Measurements from ENCODE around the gene CORO1C. TPM values are rescaled to one million over a fixed set of nuclear protein-coding genes. Genes with fewer than 3 reads are reported as not detected.

The CORO1C gene
- polyA plus RNA-seq, 3 donors from 2014 or later, result 31.8 to 80.0 (median 32.1) TPM

GRCh38 chr12:108609537-108610335 is 121.6 kb downstream of the CORO1C start:
- DNase-seq, result no peak
- Mint-ChIP-seq H3K9me3 (no peaks in the 10 kb centered on the region), H3K4me3 (no peak overlapping the region), H3K27ac (no peak overlapping the region), H3K4me1 (peaks cover 12 to 19% of the 10 kb centered on the region in 2 donors), H3K36me3 (no peaks in the 10 kb centered on the region), H3K27me3 (ENCODE audit: low read depth in 3 of 3) (peaks cover 2 to 11% (median 7%) of the 10 kb centered on the region in 3 donors)

GRCh38 chr12:108608616-108609015 is 122.7 kb downstream of the CORO1C start:
- Mint-ChIP-seq H3K4me3 (no peak overlapping the region), H3K27ac (no peak overlapping the region), H3K36me3 (no peaks in the 10 kb centered on the region), H3K4me1 (peaks cover 12 to 13% of the 10 kb centered on the region in 2 donors), H3K27me3 (ENCODE audit: low read depth in 3 of 3) (peaks cover 3 to 15% (median 7%) of the 10 kb centered on the region in 3 donors), H3K9me3 (no peaks in the 10 kb centered on the region)
- DNase-seq, result no peak

DNA sequence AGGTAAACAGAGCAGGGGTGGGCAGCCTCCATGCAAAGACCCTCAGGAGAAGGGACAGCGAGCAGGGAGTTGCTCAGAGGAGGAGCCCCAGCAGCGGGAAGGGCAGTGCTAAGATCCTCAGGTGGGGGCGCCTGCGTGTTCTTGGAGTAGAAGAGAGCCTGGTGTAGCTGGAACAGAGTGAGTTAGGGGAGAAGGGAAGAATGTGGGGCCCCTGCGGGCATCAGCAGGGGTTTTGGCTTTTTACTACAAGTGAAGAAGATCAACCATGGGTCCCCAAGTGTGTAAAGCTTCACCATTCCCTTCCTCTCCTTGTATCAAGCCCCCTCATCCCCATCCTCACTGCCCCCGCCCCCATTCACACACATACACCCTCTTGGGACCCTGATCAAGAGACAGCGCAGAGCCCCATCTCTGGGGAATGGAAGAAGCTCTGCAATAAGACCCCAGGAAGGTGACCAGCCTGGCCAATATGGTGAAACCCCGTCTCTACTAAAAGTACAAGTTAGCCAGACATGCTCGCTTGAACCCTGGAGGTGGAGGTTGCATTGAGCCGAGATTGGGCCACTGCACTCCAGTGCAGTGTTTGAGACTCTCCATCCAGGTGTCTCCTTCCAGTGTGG is 123.2 kb downstream of the CORO1C start:
- Mint-ChIP-seq H3K4me1 (peaks cover 10 to 12% of the 10 kb centered on the region in 2 donors), H3K4me3 (no peak overlapping the region), H3K9me3 (no peaks in the 10 kb centered on the region), H3K27ac (peak overlapping the region in 2 of 6 donors; percentile 7 to 30), H3K36me3 (no peaks in the 10 kb centered on the region), H3K27me3 (ENCODE audit: low read depth in 3 of 3) (peaks cover 5 to 15% (median 7%) of the 10 kb centered on the region in 3 donors)
- DNase-seq, result no peak

- DNase-seq, result no peak
- Mint-ChIP-seq H3K27me3 (ENCODE audit: low read depth in 3 of 3) (peaks cover 5 to 14% (median 7%) of the 10 kb centered on the region in 3 donors), H3K36me3 (no peaks in the 10 kb centered on the region), H3K9me3 (no peaks in the 10 kb centered on the region), H3K27ac (peak overlapping the region in 1 of 6 donors; percentile 68), H3K4me3 (no peak overlapping the region), H3K4me1 (peaks cover 3% of the 10 kb centered on the region in 2 donors)
Observed at GRCh38 chr12:108606492-108606891, 124.8 kb downstream of the CORO1C start.

- Mint-ChIP-seq H3K27ac (peak overlapping the region in 5 of 6 donors; percentile 14 to 77 (median 68)), H3K9me3 (no peaks in the 10 kb centered on the region), H3K27me3 (ENCODE audit: low read depth in 3 of 3) (peaks cover 5 to 13% (median 7%) of the 10 kb centered on the region in 3 donors), H3K4me3 (no peak overlapping the region), H3K36me3 (no peaks in the 10 kb centered on the region), H3K4me1 (peaks cover 0 to 3% of the 10 kb centered on the region in 2 donors)
- no peak for DNase-seq
Observed at GRCh38 chr12:108605690-108606406, 125.5 kb downstream of the CORO1C start.

- Mint-ChIP-seq H3K4me3 (no peak overlapping the region), H3K27ac (peak overlapping the region in 3 of 6 donors; percentile 14 to 68 (median 17))
- no peak for DNase-seq
Observed at GRCh38 chr12:108605000-108605689, 126.2 kb downstream of the CORO1C start.

GRCh38 chr12:108604208-108604941 is 126.9 kb downstream of the CORO1C start:
- Mint-ChIP-seq H3K27ac (no peak overlapping the region), H3K27me3 (ENCODE audit: low read depth in 3 of 3) (peaks cover 5 to 11% (median 7%) of the 10 kb centered on the region in 3 donors), H3K4me1 (peaks cover 0 to 3% of the 10 kb centered on the region in 2 donors), H3K9me3 (no peaks in the 10 kb centered on the region), H3K36me3 (no peaks in the 10 kb centered on the region), H3K4me3 (no peak overlapping the region)
- no peak for DNase-seq

More at GRCh38 chr12:108605000-108605689, 126.2 kb downstream of the CORO1C start:
- H3K36me3 Mint-ChIP-seq, result no peaks in the 10 kb centered on the region
- H3K4me1 Mint-ChIP-seq, result peaks cover 0 to 3% of the 10 kb centered on the region in 2 donors
- H3K9me3 Mint-ChIP-seq, result no peaks in the 10 kb centered on the region
- H3K27me3 Mint-ChIP-seq (ENCODE audit: low read depth in 3 of 3), result peaks cover 5 to 11% (median 7%) of the 10 kb centered on the region in 3 donors

DNA sequence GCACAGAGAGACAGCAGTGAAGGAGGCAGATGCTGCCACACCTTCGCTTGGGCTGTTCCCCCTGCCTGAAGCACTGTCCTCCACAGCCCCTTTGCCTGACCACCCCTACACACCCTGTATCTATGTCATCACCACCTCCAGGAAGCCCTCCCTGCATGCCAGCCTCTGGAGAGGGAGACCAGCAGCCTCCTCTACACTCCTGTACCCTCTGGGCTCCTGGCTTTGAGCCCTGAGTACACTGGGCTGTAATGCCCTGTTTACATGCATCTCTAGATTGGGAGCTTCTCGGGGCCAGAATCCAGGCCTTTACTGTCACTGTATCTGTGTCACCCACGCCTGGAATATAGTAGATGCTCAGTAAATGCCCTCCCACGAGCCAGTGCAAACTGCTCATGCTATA is 127.6 kb downstream of the CORO1C start:
- no peaks in the 10 kb centered on the region for H3K9me3 Mint-ChIP-seq
- no peak overlapping the region for H3K4me3 Mint-ChIP-seq
- no peak for DNase-seq
- H3K4me1 Mint-ChIP-seq, result peaks cover 0 to 3% of the 10 kb centered on the region in 2 donors
- H3K36me3 Mint-ChIP-seq, result no peaks in the 10 kb centered on the region
- peaks cover 5 to 11% (median 7%) of the 10 kb centered on the region in 3 donors for H3K27me3 Mint-ChIP-seq (ENCODE audit: low read depth in 3 of 3)
- no peak overlapping the region for H3K27ac Mint-ChIP-seq

DNA sequence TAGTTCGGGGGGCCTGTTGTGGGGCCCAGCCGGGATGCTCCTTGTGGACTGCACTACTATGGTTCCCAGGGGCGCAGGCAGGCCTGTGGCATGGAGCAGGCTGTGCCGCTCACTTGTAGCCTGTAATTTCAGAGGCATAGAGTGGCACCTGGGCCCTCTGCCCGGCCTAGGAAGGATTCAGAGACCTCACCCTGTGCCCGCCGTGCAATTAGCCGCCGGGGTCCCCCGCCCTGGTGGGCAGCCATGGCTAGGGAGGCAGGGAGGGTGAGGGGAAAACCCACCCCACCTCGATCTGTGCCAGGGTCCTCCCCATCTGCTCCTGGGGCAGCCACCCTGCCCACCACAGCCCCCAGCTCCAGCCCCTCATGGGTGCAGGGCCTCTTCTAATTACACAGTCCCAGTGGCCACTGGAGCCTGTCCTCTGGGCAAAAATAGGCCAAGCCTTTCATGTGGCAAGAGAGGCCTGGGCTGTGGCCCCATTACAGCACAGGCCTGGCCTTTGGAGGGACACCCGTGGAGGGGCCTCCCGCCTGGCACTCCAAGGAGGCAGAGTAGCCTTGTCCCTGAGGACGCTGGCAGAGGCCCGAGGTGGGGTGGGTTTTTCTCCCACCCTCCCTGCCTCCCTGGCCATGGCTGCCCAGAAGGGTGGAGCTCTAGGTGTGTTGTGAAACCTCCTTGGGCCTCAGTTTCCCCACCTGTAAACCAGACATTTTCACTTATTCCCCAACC is 128.2 kb downstream of the CORO1C start:
- Mint-ChIP-seq H3K4me1 (peaks cover 0 to 3% of the 10 kb centered on the region in 2 donors), H3K27me3 (ENCODE audit: low read depth in 3 of 3) (peaks cover 5 to 11% (median 7%) of the 10 kb centered on the region in 3 donors), H3K27ac (no peak overlapping the region), H3K36me3 (no peaks in the 10 kb centered on the region), H3K9me3 (no peaks in the 10 kb centered on the region), H3K4me3 (no peak overlapping the region)
- no peak for DNase-seq

- Mint-ChIP-seq H3K9me3 (no peaks in the 10 kb centered on the region), H3K27ac (no peak overlapping the region), H3K4me1 (peaks cover 0 to 3% of the 10 kb centered on the region in 2 donors), H3K36me3 (no peaks in the 10 kb centered on the region), H3K27me3 (ENCODE audit: low read depth in 3 of 3) (peaks cover 5 to 11% (median 7%) of the 10 kb centered on the region in 3 donors), H3K4me3 (no peak overlapping the region)
- no peak for DNase-seq
Observed at GRCh38 chr12:108602209-108602705, 129.1 kb downstream of the CORO1C start.

DNA sequence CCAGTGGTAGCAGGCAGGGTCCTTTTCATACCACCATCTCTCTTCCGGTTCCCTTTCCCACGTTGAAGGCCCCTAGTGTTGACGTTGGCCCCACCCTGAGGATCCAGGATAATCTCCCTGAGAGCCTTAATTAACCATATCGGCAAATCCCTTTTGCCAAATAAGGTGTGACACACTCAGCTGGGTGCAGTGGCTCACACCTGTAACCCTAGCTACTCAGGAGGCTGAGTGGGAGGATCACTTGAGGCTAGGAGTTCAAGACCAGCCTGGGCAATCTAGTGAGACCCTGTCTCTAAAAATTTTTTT is 130.7 kb downstream of the CORO1C start:
- Mint-ChIP-seq H3K27ac (no peak overlapping the region), H3K9me3 (no peaks in the 10 kb centered on the region), H3K27me3 (ENCODE audit: low read depth in 3 of 3) (peaks cover 5% of the 10 kb centered on the region in 3 donors), H3K4me3 (no peak overlapping the region), H3K36me3 (no peaks in the 10 kb centered on the region), H3K4me1 (peaks cover 0 to 1% of the 10 kb centered on the region in 2 donors)
- no peak for DNase-seq

GRCh38 chr12:108599948-108600701 is 131.2 kb downstream of the CORO1C start:
- no peaks in the 10 kb centered on the region for H3K36me3 Mint-ChIP-seq
- no peak overlapping the region for H3K4me3 Mint-ChIP-seq
- H3K27ac Mint-ChIP-seq, result no peak overlapping the region

More at GRCh38 chr12:108599948-108600701, 131.2 kb downstream of the CORO1C start:
- Mint-ChIP-seq H3K4me1 (peaks cover 0 to 1% of the 10 kb centered on the region in 2 donors), H3K9me3 (no peaks in the 10 kb centered on the region), H3K27me3 (ENCODE audit: low read depth in 3 of 3) (peaks cover 0 to 5% (median 3%) of the 10 kb centered on the region in 3 donors)
- no peak for DNase-seq
